B cell (primary cell): Measurements from ENCODE around the gene EN1. TPM values are rescaled to one million over a fixed set of nuclear protein-coding genes. Genes with fewer than 3 reads are reported as not detected.

Source experiments
- ATAC-seq: fragments of 200-7000 bp; cut with Tn5 transposase; one replicate; pipeline ENCODE4 v1.10.0; 2021; ENCODE audit warnings: low read depth, mild to moderate bottlenecking, moderate number of reproducible peaks, moderate library complexity
- CTCF ChIA-PET: fragments of 350-600 bp; sonication (Branson Sonifier 250); formaldehyde crosslinking; loops from one replicate; lab custom pipeline; 2021; ENCODE audit warnings: antibody characterized with exemption, inconsistent platforms; lab: Charles Lee
- POLR2A ChIA-PET: fragments of 350-600 bp; sonication (Branson Sonifier 250); formaldehyde crosslinking; loops from one replicate; lab custom pipeline; 2021; ENCODE audit warnings: antibody characterized with exemption; lab: Charles Lee
- DNase-seq: peaks from one replicate; pipeline ENCODE4 v3.0.0; 2013
- H2AFZ ChIP-seq: 2 replicates; pipeline ENCODE4 v1.6.1; 2012; ENCODE audit warnings: mild to moderate bottlenecking, low read depth, low read length; ENCODE audit not compliant: insufficient read depth, poor library complexity, severe bottlenecking
- H3K27ac ChIP-seq, 2 donors: 1 replicate in 1 of 2; 2 replicates in 1 of 2; pipeline ENCODE4 v1.5.1; 2012 to 2013; ENCODE audit warnings: low read length in 2 of 2, mild to moderate bottlenecking in 2 of 2, moderate library complexity in 1 of 2
- H3K27me3 ChIP-seq, 4 experiments: fragments of 200-600 bp in 1 of 4; sonication (generic) in 1 of 4; replicated peaks in 1 of 4; 1 replicate in 2 of 4; 2 replicates in 2 of 4; pipeline versions ENCODE4 v1.6.1 to v1.7.0; 2013 to 2016; ENCODE audit warnings: low read length in 3 of 4, mild to moderate bottlenecking in 2 of 4, mixed read lengths in 1 of 4, moderate library complexity in 1 of 4; ENCODE audit not compliant: insufficient read depth in 4 of 4, control insufficient read depth in 3 of 4; ENCODE audit errors: control extremely low read depth in 1 of 4
- H3K36me3 ChIP-seq, 2 experiments: replicated peaks in 1 of 2; 1 replicate in 1 of 2; 2 replicates in 1 of 2; pipeline versions ENCODE4 v1.6.1 to v1.7.1; 2013; ENCODE audit warnings: low read length in 1 of 2; ENCODE audit not compliant: insufficient read depth in 2 of 2, control insufficient read depth in 1 of 2; ENCODE audit errors: control extremely low read depth in 1 of 2, extremely low read depth in 1 of 2
- H3K4me1 ChIP-seq, 2 donors: fragments of 200-600 bp in 1 of 2; sonication (generic) in 1 of 2; 1 replicate in 1 of 2; 2 replicates in 1 of 2; pipeline versions ENCODE4 v1.5.1 to v1.6.1; 2013 to 2017; ENCODE audit warnings: low read length in 2 of 2; ENCODE audit not compliant: control insufficient read depth in 2 of 2, insufficient read depth in 2 of 2
- H3K4me2 ChIP-seq: replicated peaks from 2 replicates; pipeline ENCODE3; 2012; ENCODE audit warnings: mild to moderate bottlenecking, low read depth, low read length; ENCODE audit not compliant: poor library complexity, severe bottlenecking
- H3K4me3 ChIP-seq, 5 experiments: fragments of 200-600 bp in 1 of 5; sonication (generic) in 1 of 5; 1 replicate in 3 of 5; 2 replicates in 2 of 5; pipeline versions ENCODE4 v1.5.1 to v1.7.0; 2011 to 2016; ENCODE audit warnings: low read length in 4 of 5, mild to moderate bottlenecking in 4 of 5, low read depth in 2 of 5, control low read depth in 1 of 5, moderate library complexity in 1 of 5; ENCODE audit not compliant: insufficient read depth in 1 of 5; ENCODE audit errors: control extremely low read depth in 1 of 5, extremely low read depth in 1 of 5
- H3K79me2 ChIP-seq: fragments of 200-600 bp; sonication (generic); one replicate; pipeline ENCODE4 v1.6.0; 2016; ENCODE audit warnings: low read length; ENCODE audit not compliant: control insufficient read depth, insufficient read depth
- H3K9ac ChIP-seq: fragments of 200-600 bp; sonication (generic); 2 replicates; pipeline ENCODE4 v1.6.1; 2017; ENCODE audit warnings: mild to moderate bottlenecking, low read length, moderate library complexity
- H3K9me3 ChIP-seq, 3 donors: one replicate each; pipeline versions ENCODE4 v1.6.1 to v1.7.1; 2013; ENCODE audit warnings: low read length in 2 of 3; ENCODE audit not compliant: control insufficient read depth in 2 of 3, insufficient read depth in 1 of 3; ENCODE audit errors: control extremely low read depth in 1 of 3
- H4K20me1 ChIP-seq: 2 replicates; pipeline ENCODE4 v1.6.0; 2012; ENCODE audit warnings: mild to moderate bottlenecking, low read length; ENCODE audit not compliant: insufficient read depth, control insufficient read depth, poor library complexity, severe bottlenecking
- H3K27ac Mint-ChIP-seq: one replicate; pipeline ENCODE4 v1.8.0; 2021; ENCODE audit warnings: mixed read lengths
- H3K27me3 Mint-ChIP-seq: one replicate; pipeline ENCODE4 v1.8.0; 2021; ENCODE audit warnings: mixed read lengths
- H3K4me1 Mint-ChIP-seq: one replicate; pipeline ENCODE4 v1.8.0; 2021; ENCODE audit warnings: mixed read lengths
- H3K4me3 Mint-ChIP-seq: one replicate; pipeline ENCODE4 v1.8.0; 2021; ENCODE audit warnings: mixed read lengths
- H3K9me3 Mint-ChIP-seq: one replicate; pipeline ENCODE4 v1.8.0; 2022; ENCODE audit warnings: mixed read lengths; ENCODE audit not compliant: insufficient read depth
- CTCF ChIP-seq: fragments of 200-600 bp; IDR thresholded peaks from one replicate; pipeline ENCODE4 v1.8.0; 2022; ENCODE audit warnings: antibody characterized with exemption, mild to moderate bottlenecking
- EZH2 ChIP-seq: IDR thresholded peaks from 2 replicates; pipeline ENCODE4 v1.6.1; 2012; ENCODE audit warnings: borderline replicate concordance, low read depth, mild to moderate bottlenecking, moderate library complexity, low read length; ENCODE audit not compliant: insufficient read depth, poor library complexity, severe bottlenecking
- WGBS: methylation state at CpG from one replicate; pipeline ENCODE4 v1.1.5; 2013; ENCODE audit warnings: missing lambda C conversion rate; ENCODE audit not compliant: insufficient coverage; 5-methylcytosine and 5-hydroxymethylcytosine counted together
- intact Hi-C: fragments of 100-400 bp; cut with micrococcal nuclease; formaldehyde crosslinking; loops from one replicate; pipeline ENCODE4 v1.10.0; 2022
- polyA plus RNA-seq: library from polyadenylated mRNA; depleted of rRNA; stranded (reverse); fragments of >200 nt; gene quantifications from 2 replicates; pipeline ENCODE4 v1.2.3, GENCODE V29; 2012
- total RNA-seq, 2 donors: library from RNA; stranded (reverse); fragments of 120-200 nt in 1 of 2; gene quantifications; 1 replicate in 1 of 2; 2 replicates in 1 of 2; pipeline versions ENCODE4 v1.2.3 to v1.2.4, GENCODE V29; 2013 to 2022

The EN1 gene
- total and polyA plus RNA-seq, 2 donors (not counting 1 experiment from before 2014, with no cell fraction given), result not detected

- ChIA-PET POLR2A (no interaction called here), CTCF (no interaction called here)
- 93% methylated on average over 7 of the region's 9 CpGs for WGBS
- Mint-ChIP-seq H3K4me1 (no peaks in the 10 kb centered on the region), H3K4me3 (no peak overlapping the region), H3K27ac (no peak overlapping the region), H3K9me3 (no peaks in the 10 kb centered on the region), H3K27me3 (peaks cover 45% of the 10 kb centered on the region)
- ATAC-seq (no peak), DNase-seq (no peak)
- H3K4me2 ChIP-seq, result no peak overlapping the region
- peaks cover 0 to 4% of the 10 kb centered on the region in 2 donors for H3K4me1 ChIP-seq
- H3K4me3 ChIP-seq, result no peak overlapping the region
- no peaks in the 10 kb centered on the region for H4K20me1 ChIP-seq
- H3K9me3 ChIP-seq, result peaks cover 0 to 11% (median 0%) of the 10 kb centered on the region in 3 donors
- TF ChIP-seq EZH2 (no peak), CTCF (no peak)
- no peak overlapping the region for H3K27ac ChIP-seq
- no peak overlapping the region for H2AFZ ChIP-seq
- peaks cover 0 to 24% (median 12%) of the 10 kb centered on the region in 4 experiments for H3K27me3 ChIP-seq
- H3K9ac ChIP-seq, result no peak overlapping the region
- no peaks in the 10 kb centered on the region for H3K79me2 ChIP-seq
- intact Hi-C loops, result no loop called here
- H3K36me3 ChIP-seq, result no peaks in the 10 kb centered on the region
Measured at GRCh38 chr2:118805064-118805690, 42.3 kb downstream of the EN1 start.

GRCh38 chr2:118803012-118803411 lies 44.4 kb downstream of the EN1 start:
- DNase-seq (no peak), ATAC-seq (no peak)
- H3K79me2 ChIP-seq, result no peaks in the 10 kb centered on the region
- no peak overlapping the region for H3K9ac ChIP-seq
- peaks cover 0 to 13% (median 6%) of the 10 kb centered on the region in 4 experiments for H3K27me3 ChIP-seq
- Mint-ChIP-seq H3K27ac (no peak overlapping the region), H3K4me1 (no peaks in the 10 kb centered on the region), H3K4me3 (no peak overlapping the region), H3K27me3 (peaks cover 36% of the 10 kb centered on the region), H3K9me3 (no peaks in the 10 kb centered on the region)
- H3K9me3 ChIP-seq, result peaks cover 0 to 8% (median 0%) of the 10 kb centered on the region in 3 donors
- no peaks in the 10 kb centered on the region for H3K4me1 ChIP-seq
- intact Hi-C loops, result no loop called here
- no peaks in the 10 kb centered on the region for H4K20me1 ChIP-seq
- no peak overlapping the region for H2AFZ ChIP-seq
- no peak overlapping the region for H3K4me3 ChIP-seq
- TF ChIP-seq CTCF, result no peak
- no peak for TF ChIP-seq EZH2
- no peak overlapping the region for H3K27ac ChIP-seq
- no peaks in the 10 kb centered on the region for H3K36me3 ChIP-seq
- ChIA-PET CTCF (no interaction called here), POLR2A (no interaction called here)
- H3K4me2 ChIP-seq, result no peak overlapping the region
- WGBS, result 84% methylated on average over 3 of the region's 5 CpGs
